Sigmoid colon (tissue), 7 donors: ENCODE measurements around the gene YAP1. TPM values are rescaled to one million over a fixed set of nuclear protein-coding genes. Genes with fewer than 3 reads are reported as not detected.

Experiments
- DNase-seq: peaks from one replicate; pipeline ENCODE4 v3.0.0-alpha.2; 2019
- H3K27ac ChIP-seq, 4 donors: fragments of 200-600 bp; sonication (generic); one replicate each; pipeline ENCODE4 v1.5.1; 2016 to 2019; ENCODE audit warnings: mild to moderate bottlenecking in 1 of 4
- H3K27me3 ChIP-seq, 3 donors: fragments of 200-600 bp; sonication (generic); one replicate each; pipeline ENCODE4 v1.5.1; 2019; ENCODE audit warnings: mild to moderate bottlenecking in 1 of 3
- H3K36me3 ChIP-seq, 4 donors: fragments of 200-600 bp; sonication (generic); one replicate each; pipeline ENCODE4 v1.5.1; 2016 to 2019
- H3K4me1 ChIP-seq, 4 donors: fragments of 200-600 bp; sonication (generic); one replicate each; pipeline ENCODE4 v1.5.1; 2017 to 2019
- H3K4me3 ChIP-seq, 4 donors: fragments of 200-600 bp; sonication (generic); one replicate each; pipeline ENCODE4 v1.5.1; 2017 to 2019; ENCODE audit warnings: mild to moderate bottlenecking in 2 of 4, moderate library complexity in 1 of 4
- H3K9me3 ChIP-seq, 4 donors: fragments of 200-600 bp in 3 of 4; sonication (generic) in 3 of 4; one replicate each; pipeline versions ENCODE4 v1.5.1 to v1.6.1; 2013 to 2019
- EP300 ChIP-seq, 4 donors: sonication (generic); formaldehyde crosslinking; IDR thresholded peaks; one replicate each; pipeline ENCODE4 v1.6.1; 2017; ENCODE audit warnings: antibody characterized with exemption in 4 of 4
- POLR2A ChIP-seq, 2 donors: fragments of 450-650 bp; IDR thresholded peaks; one replicate each; pipeline ENCODE4 v1.6.1; 2016; ENCODE audit warnings: antibody characterized with exemption in 2 of 2, mild to moderate bottlenecking in 2 of 2, moderate library complexity in 2 of 2
- POLR2AphosphoS5 ChIP-seq, 4 donors: sonication (generic); formaldehyde crosslinking; IDR thresholded peaks; one replicate each; pipeline ENCODE4 v1.6.1; 2017; ENCODE audit warnings: antibody characterized with exemption in 4 of 4
- WGBS, 2 donors: extraction: QIAGEN DNeasy Blood & Tissue Kit; methylation state at CpG; one replicate each; pipeline ENCODE4 v1.1.7; 2013; 5-methylcytosine and 5-hydroxymethylcytosine counted together
- intact Hi-C: fragments of 100-400 bp; cut with DNase I; formaldehyde crosslinking; loops from one replicate; pipeline ENCODE4 v1.15.1; 2023
- polyA plus RNA-seq, 3 donors: library from polyadenylated mRNA; stranded (reverse); fragments of 200-250 nt; gene quantifications; one replicate each; pipeline ENCODE4 v1.2.3, GENCODE V29; 2013
- total RNA-seq, 4 donors: library from RNA; depleted of rRNA; stranded (reverse); fragments of >200 nt; gene quantifications; one replicate each; pipeline ENCODE4 v1.1.0, GENCODE V29; 2016
- TF ChIP-seq, protein P1 (sequence below), 4 experiments: fragments of 450-650 bp in 3 of 4; fragments of 200-600 bp in 1 of 4; IDR thresholded peaks; one replicate each; pipeline ENCODE4 v1.5.1; 2016 to 2019; ENCODE audit warnings: antibody characterized with exemption in 4 of 4, mild to moderate bottlenecking in 3 of 4, moderate library complexity in 2 of 4
- donor health status: healthy with polysubstance abuse.
- donor health status: Bipolar disorder and iron deficiency.
- donor health status: healthy.

The YAP1 gene
- total and polyA plus RNA-seq, 7 donors: 12.0 to 239 (median 159) TPM

- H3K4me1 ChIP-seq: peaks cover 0 to 58% (median 35%) of the 10 kb centered on the region in 4 donors
- peaks cover 0 to 11% (median 0%) of the 10 kb centered on the region in 4 donors for H3K36me3 ChIP-seq
- H3K27me3 ChIP-seq: no peaks in the 10 kb centered on the region
- H3K9me3 ChIP-seq: no peaks in the 10 kb centered on the region
- 2 to 9% methylated on average over 5 of the region's 5 CpGs for WGBS, 2 donors
- intact Hi-C loops: loop anchor here (2.0 to 5.0 kb wide), 4 partner anchors 45 to 168 kb away; partner anchors contain the start of gene CFAP300
- peak overlapping the region; percentile 86 to 98 (median 96) for H3K4me3 ChIP-seq
- TF ChIP-seq POLR2A (IDR thresholded peaks at IDR 0.05): no peak
- TF ChIP-seq, protein P1, sequence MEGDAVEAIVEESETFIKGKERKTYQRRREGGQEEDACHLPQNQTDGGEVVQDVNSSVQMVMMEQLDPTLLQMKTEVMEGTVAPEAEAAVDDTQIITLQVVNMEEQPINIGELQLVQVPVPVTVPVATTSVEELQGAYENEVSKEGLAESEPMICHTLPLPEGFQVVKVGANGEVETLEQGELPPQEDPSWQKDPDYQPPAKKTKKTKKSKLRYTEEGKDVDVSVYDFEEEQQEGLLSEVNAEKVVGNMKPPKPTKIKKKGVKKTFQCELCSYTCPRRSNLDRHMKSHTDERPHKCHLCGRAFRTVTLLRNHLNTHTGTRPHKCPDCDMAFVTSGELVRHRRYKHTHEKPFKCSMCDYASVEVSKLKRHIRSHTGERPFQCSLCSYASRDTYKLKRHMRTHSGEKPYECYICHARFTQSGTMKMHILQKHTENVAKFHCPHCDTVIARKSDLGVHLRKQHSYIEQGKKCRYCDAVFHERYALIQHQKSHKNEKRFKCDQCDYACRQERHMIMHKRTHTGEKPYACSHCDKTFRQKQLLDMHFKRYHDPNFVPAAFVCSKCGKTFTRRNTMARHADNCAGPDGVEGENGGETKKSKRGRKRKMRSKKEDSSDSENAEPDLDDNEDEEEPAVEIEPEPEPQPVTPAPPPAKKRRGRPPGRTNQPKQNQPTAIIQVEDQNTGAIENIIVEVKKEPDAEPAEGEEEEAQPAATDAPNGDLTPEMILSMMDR (IDR thresholded peaks at IDR 0.05): no peak
- no peak for TF ChIP-seq POLR2AphosphoS5 (IDR thresholded peaks at IDR 0.05)
- no peak for TF ChIP-seq EP300 (IDR thresholded peaks at IDR 0.05)
- peak overlapping the region; percentile 96 to 99 (median 99) for H3K27ac ChIP-seq
- no peak for DNase-seq
Measured at GRCh38 chr11:102112509-102112821, 2.2 kb downstream of the YAP1 start.

GRCh38 chr11:102114032-102114431 is 3.8 kb downstream of the YAP1 start:
- Histone ChIP-seq H3K4me1 (peaks cover 0 to 70% (median 46%) of the 10 kb centered on the region in 4 donors), H3K4me3 (no peak overlapping the region), H3K27me3 (no peaks in the 10 kb centered on the region), H3K9me3 (no peaks in the 10 kb centered on the region), H3K27ac (no peak overlapping the region), H3K36me3 (peaks cover 0 to 11% (median 0%) of the 10 kb centered on the region in 4 donors)
- WGBS, 2 donors: 68 to 76% methylated on average over 4 of the region's 4 CpGs
- no peak for TF ChIP-seq POLR2A (IDR thresholded peaks at IDR 0.05)
- no peak for TF ChIP-seq EP300 (IDR thresholded peaks at IDR 0.05)
- TF ChIP-seq POLR2AphosphoS5 (IDR thresholded peaks at IDR 0.05): no peak
- TF ChIP-seq, protein P1 (IDR thresholded peaks at IDR 0.05): no peak
- no peak for DNase-seq
- intact Hi-C loops: loop anchor here (5.0 kb wide), 3 partner anchors 43 to 98 kb away; partner anchors contain the start of gene CFAP300

DNA sequence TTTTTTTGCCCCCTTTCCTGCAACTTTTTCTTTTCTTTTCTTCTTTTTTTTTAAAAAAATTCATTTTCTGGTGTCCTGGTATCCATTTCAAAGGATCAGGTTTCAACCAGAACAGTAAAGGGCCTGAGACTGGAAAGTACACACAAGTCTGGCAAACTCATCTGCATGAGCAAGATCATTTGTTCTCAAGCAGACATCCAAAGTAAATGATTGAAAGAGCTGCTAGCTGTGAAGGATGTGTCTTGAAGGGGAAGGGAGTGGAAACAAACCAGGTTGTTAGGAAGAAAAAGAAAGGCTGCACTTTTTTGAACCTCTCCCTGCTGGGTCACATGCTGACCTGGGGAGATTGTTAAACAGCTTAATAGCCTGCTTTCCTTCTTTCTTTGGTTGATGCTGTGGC is 5.3 kb downstream of the YAP1 start:
- Histone ChIP-seq H3K36me3 (peaks cover 0 to 11% (median 0%) of the 10 kb centered on the region in 4 donors), H3K9me3 (no peaks in the 10 kb centered on the region), H3K27me3 (no peaks in the 10 kb centered on the region), H3K27ac (no peak overlapping the region), H3K4me3 (no peak overlapping the region), H3K4me1 (peaks cover 0 to 79% (median 50%) of the 10 kb centered on the region in 4 donors)
- intact Hi-C loops: no loop called here
- no peak for DNase-seq
- TF ChIP-seq POLR2A (IDR thresholded peaks at IDR 0.05): no peak
- no peak for TF ChIP-seq EP300 (IDR thresholded peaks at IDR 0.05)
- TF ChIP-seq POLR2AphosphoS5 (IDR thresholded peaks at IDR 0.05): no peak
- TF ChIP-seq, protein P1 (IDR thresholded peaks at IDR 0.05): no peak

DNA sequence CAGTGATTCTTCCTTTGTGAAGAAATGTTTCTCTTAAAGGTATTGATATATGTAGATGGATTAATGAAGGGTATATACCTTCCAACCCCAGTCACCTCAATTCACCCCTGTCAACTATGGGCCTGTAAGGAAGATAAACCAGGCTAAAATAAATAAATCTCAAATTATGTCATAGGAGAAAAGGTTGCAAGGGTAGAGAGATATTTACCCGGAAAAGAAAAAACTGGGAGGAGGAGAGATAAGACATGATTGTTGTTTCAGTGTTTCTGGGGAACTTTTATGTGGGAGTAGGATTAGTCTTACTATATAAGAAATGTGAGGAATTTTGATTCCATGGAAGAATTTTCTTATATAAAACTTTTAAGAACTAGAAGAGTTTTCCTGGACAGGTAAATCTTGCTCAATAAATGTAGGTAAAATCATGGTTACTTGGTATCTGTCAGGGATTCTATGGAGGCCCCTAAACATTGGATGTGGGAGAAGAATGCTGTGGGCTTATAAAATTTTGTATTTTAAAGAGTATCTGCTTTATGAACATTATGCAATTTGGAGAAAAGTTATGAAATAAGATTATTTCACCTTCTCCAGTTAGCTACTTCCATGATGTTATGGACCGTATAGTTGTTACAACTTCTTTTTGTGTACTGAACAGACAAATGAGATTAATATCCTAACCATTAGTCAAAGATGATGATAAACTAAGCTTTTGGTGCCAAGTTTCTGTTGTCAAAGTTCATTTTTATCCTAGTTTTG is 6.4 kb downstream of the YAP1 start:
- Histone ChIP-seq H3K36me3 (peaks cover 0 to 11% (median 0%) of the 10 kb centered on the region in 4 donors), H3K9me3 (no peaks in the 10 kb centered on the region), H3K4me3 (no peak overlapping the region), H3K4me1 (peaks cover 0 to 87% (median 52%) of the 10 kb centered on the region in 4 donors), H3K27ac (no peak overlapping the region), H3K27me3 (no peaks in the 10 kb centered on the region)
- DNase-seq: no peak
- 31 to 53% methylated on average over 2 of the region's 2 CpGs for WGBS, 2 donors
- TF ChIP-seq, protein P1 (IDR thresholded peaks at IDR 0.05): no peak
- TF ChIP-seq POLR2AphosphoS5 (IDR thresholded peaks at IDR 0.05) (no peak), POLR2A (IDR thresholded peaks at IDR 0.05) (no peak), EP300 (IDR thresholded peaks at IDR 0.05) (no peak)
- intact Hi-C loops: no loop called here
